Liver (tissue), 9 donors: Measurements from ENCODE around the gene GALR2. TPM values are rescaled to one million over a fixed set of nuclear protein-coding genes. Genes with fewer than 3 reads are reported as not detected.

ENCODE experiments used
- DNase-seq: peaks from one replicate; pipeline ENCODE4 v3.0.0-alpha.2; 2017; ENCODE audit warnings: low spot score
- H3K27ac ChIP-seq, 2 donors: one replicate each; pipeline ENCODE4 v1.7.0; 2013; ENCODE audit warnings: inconsistent platforms in 2 of 2, low read length in 2 of 2, control low read depth in 1 of 2, low read depth in 1 of 2, mild to moderate bottlenecking in 1 of 2
- H3K27me3 ChIP-seq, 4 donors: one replicate each; pipeline versions ENCODE4 v1.6.1 to v1.7.0; 2013; ENCODE audit warnings: low read length in 3 of 4, inconsistent platforms in 1 of 4, mild to moderate bottlenecking in 1 of 4, moderate library complexity in 1 of 4; ENCODE audit not compliant: control insufficient read depth in 4 of 4, insufficient read depth in 4 of 4
- H3K36me3 ChIP-seq, 4 donors: one replicate each; pipeline versions ENCODE4 v1.6.1 to v1.7.0; 2013; ENCODE audit warnings: low read length in 3 of 4, mild to moderate bottlenecking in 3 of 4, low read depth in 1 of 4, moderate library complexity in 1 of 4; ENCODE audit not compliant: control insufficient read depth in 4 of 4, insufficient read depth in 3 of 4
- H3K4me1 ChIP-seq, 4 donors: one replicate each; pipeline versions ENCODE4 v1.6.1 to v1.7.0; 2013; ENCODE audit warnings: low read length in 3 of 4, mild to moderate bottlenecking in 3 of 4, moderate library complexity in 1 of 4; ENCODE audit not compliant: control insufficient read depth in 4 of 4, insufficient read depth in 4 of 4
- H3K4me3 ChIP-seq, 3 donors: one replicate each; pipeline versions ENCODE4 v1.6.1 to v1.7.0; 2013; ENCODE audit warnings: low read length in 3 of 3, control low read depth in 1 of 3, low read depth in 1 of 3, mild to moderate bottlenecking in 1 of 3
- H3K9ac ChIP-seq, 2 donors: one replicate each; pipeline ENCODE4 v1.7.0; 2013; ENCODE audit warnings: low read length in 2 of 2, mild to moderate bottlenecking in 2 of 2, moderate library complexity in 2 of 2, control low read depth in 1 of 2, low read depth in 1 of 2
- H3K9me3 ChIP-seq, 4 donors: one replicate each; pipeline versions ENCODE4 v1.6.1 to v1.7.0; 2013; ENCODE audit warnings: low read length in 3 of 4; ENCODE audit not compliant: control insufficient read depth in 4 of 4
- CTCF ChIP-seq: fragments of 150-350 bp; IDR thresholded peaks from 2 replicates; pipeline ENCODE4 v1.5.1; 2017; ENCODE audit warnings: improper control_type of control experiment, low read depth, low read length; ENCODE audit not compliant: missing input control
- EGR1 ChIP-seq, 2 donors: IDR thresholded peaks; 2 replicates each; pipeline ENCODE4 v1.6.1; 2016 to 2018; ENCODE audit warnings: antibody characterized with exemption in 2 of 2, low read depth in 2 of 2
- FOXA1 ChIP-seq: IDR thresholded peaks from 2 replicates; pipeline ENCODE4 v1.6.1; 2016; ENCODE audit warnings: antibody characterized with exemption
- GABPA ChIP-seq, 2 donors: IDR thresholded peaks in 1 of 2; conservative IDR thresholded peaks in 1 of 2; 2 replicates each; pipeline ENCODE4 v1.6.1; 2016; ENCODE audit warnings: antibody characterized with exemption in 2 of 2, mild to moderate bottlenecking in 1 of 2, moderate library complexity in 1 of 2
- HNF4A ChIP-seq, 2 donors: conservative IDR thresholded peaks; 2 replicates each; pipeline ENCODE4 v1.6.1; 2016; ENCODE audit warnings: antibody characterized with exemption in 2 of 2, mild to moderate bottlenecking in 2 of 2
- HNF4G ChIP-seq: IDR thresholded peaks from 2 replicates; pipeline ENCODE4 v1.6.1; 2016; ENCODE audit warnings: antibody characterized with exemption
- JUND ChIP-seq, 2 donors: IDR thresholded peaks; 2 replicates each; pipeline ENCODE4 v1.6.1; 2016; ENCODE audit warnings: antibody characterized with exemption in 2 of 2
- NR2F2 ChIP-seq: IDR thresholded peaks from 2 replicates; pipeline ENCODE4 v1.6.1; 2016; ENCODE audit warnings: antibody characterized with exemption
- RAD21 ChIP-seq, 2 donors: IDR thresholded peaks; 2 replicates each; pipeline ENCODE4 v1.6.1; 2016; ENCODE audit warnings: antibody characterized with exemption in 2 of 2, mild to moderate bottlenecking in 2 of 2
- RXRA ChIP-seq, 2 donors: IDR thresholded peaks; 2 replicates each; pipeline ENCODE4 v1.6.1; 2017 to 2018; ENCODE audit warnings: antibody characterized with exemption in 2 of 2, mild to moderate bottlenecking in 1 of 2
- SP1 ChIP-seq: IDR thresholded peaks from 2 replicates; pipeline ENCODE4 v1.6.1; 2018; ENCODE audit warnings: antibody characterized with exemption, mild to moderate bottlenecking
- TAF1 ChIP-seq: conservative IDR thresholded peaks from 2 replicates; pipeline ENCODE4 v1.6.1; 2016; ENCODE audit warnings: antibody characterized with exemption, mild to moderate bottlenecking
- YY1 ChIP-seq: IDR thresholded peaks from 2 replicates; pipeline ENCODE4 v1.6.1; 2016; ENCODE audit warnings: antibody characterized with exemption, mild to moderate bottlenecking
- WGBS: extraction: QIAGEN DNeasy Blood & Tissue Kit; methylation state at CpG from one replicate; pipeline ENCODE4 v1.1.7; 2013; 5-methylcytosine and 5-hydroxymethylcytosine counted together
- polyA plus RNA-seq, 2 donors: library from polyadenylated mRNA; stranded (reverse) in 1 of 2; unstranded in 1 of 2; fragments of 200-250 nt in 1 of 2; fragments of >200 nt in 1 of 2; fragmentation: Nextera tagmentation in 1 of 2; extraction: Ambion mirVana in 1 of 2; gene quantifications; one replicate each; pipeline versions ENCODE4 v1.2.1 to v1.2.3, GENCODE V29; 2013 to 2015
- total RNA-seq, 2 donors: library from RNA; depleted of rRNA; stranded (reverse); fragments of >200 nt; gene quantifications; one replicate each; pipeline ENCODE4 v1.2.3, GENCODE V29; 2014
- TF ChIP-seq, protein P1 (sequence below): IDR thresholded peaks from 2 replicates; pipeline ENCODE4 v1.6.1; 2016; ENCODE audit warnings: antibody characterized with exemption
- TF ChIP-seq, protein P2 (sequence below): IDR thresholded peaks from 2 replicates; pipeline ENCODE4 v1.6.1; 2016; ENCODE audit warnings: antibody characterized with exemption
- TF ChIP-seq, protein P3 (sequence below): IDR thresholded peaks from 2 replicates; pipeline ENCODE4 v1.6.1; 2016; ENCODE audit warnings: antibody characterized with exemption
- TF ChIP-seq, protein P4 (sequence below): IDR thresholded peaks from 2 replicates; pipeline ENCODE4 v1.6.1; 2016; ENCODE audit warnings: antibody characterized with exemption, mild to moderate bottlenecking
- donor health status: healthy.
- donor health status: healthy.
- donor health status: healthy.
- donor health status: healthy.
- donor health status: healthy.

Gene GALR2
- total and polyA plus RNA-seq, 4 donors, result 0.08 to 0.22 (median 0.14) TPM; not detected in 1

GRCh38 chr17:76125391-76125675, 50.8 kb downstream of the GALR2 start:
- H3K4me1 ChIP-seq, result peaks cover 0 to 7% (median 5%) of the 10 kb centered on the region in 4 donors
- H3K4me3 ChIP-seq, result no peak overlapping the region
- no peaks in the 10 kb centered on the region for H3K9me3 ChIP-seq
- no peaks in the 10 kb centered on the region for H3K27me3 ChIP-seq
- H3K36me3 ChIP-seq, result no peaks in the 10 kb centered on the region
- H3K27ac ChIP-seq, result no peak overlapping the region
- H3K9ac ChIP-seq, result no peak overlapping the region
- WGBS, result 88% methylated on average over 5 of the region's 5 CpGs
- no peak for DNase-seq
- no peak for TF ChIP-seq TAF1
- TF ChIP-seq SP1, result no peak
- TF ChIP-seq, protein P1, sequence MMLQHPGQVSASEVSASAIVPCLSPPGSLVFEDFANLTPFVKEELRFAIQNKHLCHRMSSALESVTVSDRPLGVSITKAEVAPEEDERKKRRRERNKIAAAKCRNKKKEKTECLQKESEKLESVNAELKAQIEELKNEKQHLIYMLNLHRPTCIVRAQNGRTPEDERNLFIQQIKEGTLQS, result no peak
- TF ChIP-seq YY1, result no peak
- no peak for TF ChIP-seq EGR1 (IDR thresholded peaks at IDR 0.05; ENCODE audit: low read depth in 2 of 2)
- TF ChIP-seq JUND (IDR thresholded peaks at IDR 0.05), result no peak
- no peak for TF ChIP-seq RAD21 (IDR thresholded peaks at IDR 0.05)
- TF ChIP-seq, protein P2, sequence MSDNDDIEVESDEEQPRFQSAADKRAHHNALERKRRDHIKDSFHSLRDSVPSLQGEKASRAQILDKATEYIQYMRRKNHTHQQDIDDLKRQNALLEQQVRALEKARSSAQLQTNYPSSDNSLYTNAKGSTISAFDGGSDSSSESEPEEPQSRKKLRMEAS, result no peak
- TF ChIP-seq, protein P3, sequence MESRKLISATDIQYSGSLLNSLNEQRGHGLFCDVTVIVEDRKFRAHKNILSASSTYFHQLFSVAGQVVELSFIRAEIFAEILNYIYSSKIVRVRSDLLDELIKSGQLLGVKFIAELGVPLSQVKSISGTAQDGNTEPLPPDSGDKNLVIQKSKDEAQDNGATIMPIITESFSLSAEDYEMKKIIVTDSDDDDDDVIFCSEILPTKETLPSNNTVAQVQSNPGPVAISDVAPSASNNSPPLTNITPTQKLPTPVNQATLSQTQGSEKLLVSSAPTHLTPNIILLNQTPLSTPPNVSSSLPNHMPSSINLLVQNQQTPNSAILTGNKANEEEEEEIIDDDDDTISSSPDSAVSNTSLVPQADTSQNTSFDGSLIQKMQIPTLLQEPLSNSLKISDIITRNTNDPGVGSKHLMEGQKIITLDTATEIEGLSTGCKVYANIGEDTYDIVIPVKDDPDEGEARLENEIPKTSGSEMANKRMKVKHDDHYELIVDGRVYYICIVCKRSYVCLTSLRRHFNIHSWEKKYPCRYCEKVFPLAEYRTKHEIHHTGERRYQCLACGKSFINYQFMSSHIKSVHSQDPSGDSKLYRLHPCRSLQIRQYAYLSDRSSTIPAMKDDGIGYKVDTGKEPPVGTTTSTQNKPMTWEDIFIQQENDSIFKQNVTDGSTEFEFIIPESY, result no peak
- TF ChIP-seq FOXA1, result no peak
- TF ChIP-seq, protein P4, sequence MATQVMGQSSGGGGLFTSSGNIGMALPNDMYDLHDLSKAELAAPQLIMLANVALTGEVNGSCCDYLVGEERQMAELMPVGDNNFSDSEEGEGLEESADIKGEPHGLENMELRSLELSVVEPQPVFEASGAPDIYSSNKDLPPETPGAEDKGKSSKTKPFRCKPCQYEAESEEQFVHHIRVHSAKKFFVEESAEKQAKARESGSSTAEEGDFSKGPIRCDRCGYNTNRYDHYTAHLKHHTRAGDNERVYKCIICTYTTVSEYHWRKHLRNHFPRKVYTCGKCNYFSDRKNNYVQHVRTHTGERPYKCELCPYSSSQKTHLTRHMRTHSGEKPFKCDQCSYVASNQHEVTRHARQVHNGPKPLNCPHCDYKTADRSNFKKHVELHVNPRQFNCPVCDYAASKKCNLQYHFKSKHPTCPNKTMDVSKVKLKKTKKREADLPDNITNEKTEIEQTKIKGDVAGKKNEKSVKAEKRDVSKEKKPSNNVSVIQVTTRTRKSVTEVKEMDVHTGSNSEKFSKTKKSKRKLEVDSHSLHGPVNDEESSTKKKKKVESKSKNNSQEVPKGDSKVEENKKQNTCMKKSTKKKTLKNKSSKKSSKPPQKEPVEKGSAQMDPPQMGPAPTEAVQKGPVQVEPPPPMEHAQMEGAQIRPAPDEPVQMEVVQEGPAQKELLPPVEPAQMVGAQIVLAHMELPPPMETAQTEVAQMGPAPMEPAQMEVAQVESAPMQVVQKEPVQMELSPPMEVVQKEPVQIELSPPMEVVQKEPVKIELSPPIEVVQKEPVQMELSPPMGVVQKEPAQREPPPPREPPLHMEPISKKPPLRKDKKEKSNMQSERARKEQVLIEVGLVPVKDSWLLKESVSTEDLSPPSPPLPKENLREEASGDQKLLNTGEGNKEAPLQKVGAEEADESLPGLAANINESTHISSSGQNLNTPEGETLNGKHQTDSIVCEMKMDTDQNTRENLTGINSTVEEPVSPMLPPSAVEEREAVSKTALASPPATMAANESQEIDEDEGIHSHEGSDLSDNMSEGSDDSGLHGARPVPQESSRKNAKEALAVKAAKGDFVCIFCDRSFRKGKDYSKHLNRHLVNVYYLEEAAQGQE, result no peak
- no peak for TF ChIP-seq HNF4A (conservative IDR thresholded peaks at IDR 0.05)
- TF ChIP-seq CTCF, result no peak
- no peak for TF ChIP-seq NR2F2

- H3K4me3 ChIP-seq, result no peak overlapping the region
- DNase-seq, result no peak
- H3K36me3 ChIP-seq, result no peaks in the 10 kb centered on the region
- WGBS, result 96% methylated on average over 1 of the region's 1 CpG
- H3K9ac ChIP-seq, result no peak overlapping the region
- H3K9me3 ChIP-seq, result no peaks in the 10 kb centered on the region
- no peak overlapping the region for H3K27ac ChIP-seq
- H3K27me3 ChIP-seq, result no peaks in the 10 kb centered on the region
- H3K4me1 ChIP-seq, result peaks cover 0 to 7% (median 5%) of the 10 kb centered on the region in 4 donors
- no peak for TF ChIP-seq TAF1
- no peak for TF ChIP-seq HNF4A (conservative IDR thresholded peaks at IDR 0.05)
- no peak for TF ChIP-seq GABPA (IDR thresholded peaks at IDR 0.05 in 1 of 2, conservative IDR thresholded peaks at IDR 0.05 in 1 of 2)
- no peak for TF ChIP-seq YY1
- no peak for TF ChIP-seq RAD21 (IDR thresholded peaks at IDR 0.05)
- TF ChIP-seq RXRA (IDR thresholded peaks at IDR 0.05), result no peak
- TF ChIP-seq, protein P4, result no peak
- no peak for TF ChIP-seq HNF4G
- no peak for TF ChIP-seq EGR1 (IDR thresholded peaks at IDR 0.05; ENCODE audit: low read depth in 2 of 2)
- no peak for TF ChIP-seq SP1
These were observed 51.3 kb downstream of the GALR2 start for GRCh38 chr17:76125922-76126321.
